Caco-2 (cell line): ENCODE measurements around the gene FBN2. TPM values are rescaled to one million over a fixed set of nuclear protein-coding genes. Genes with fewer than 3 reads are reported as not detected.
"Not testable (repeated sequence)": the region's sequence is repeated elsewhere in the genome, so short reads cannot be mapped to it uniquely, and the experiment has no call there.

Experiments used
- BruUV-seq: library from RNA; stranded (reverse); fragments of 400-500 nt; replicated peaks from 2 replicates; lab custom pipeline; 2021; lab: Mats Ljungman, UMichigan
- CTCF ChIA-PET: fragments of 300-600 bp; sonication (Branson Sonifier 250); formaldehyde crosslinking; loops from one replicate; lab custom pipeline; 2022; ENCODE audit warnings: antibody characterized with exemption; lab: Charles Lee
- POLR2A ChIA-PET: fragments of 300-600 bp; sonication (Branson Sonifier 250); formaldehyde crosslinking; loops from one replicate; lab custom pipeline; 2022; ENCODE audit warnings: antibody characterized with exemption; lab: Charles Lee
- DNase-seq, 2 experiments: peaks; one replicate each; pipeline versions ENCODE4 v3.0.0 to v3.0.0-alpha.2; 2020 to 2022
- H3K27me3 ChIP-seq: replicated peaks from 2 replicates; pipeline ENCODE4 v1.6.0; 2011; ENCODE audit warnings: low read length; ENCODE audit not compliant: control insufficient read depth, insufficient read depth
- H3K36me3 ChIP-seq: 2 replicates; pipeline ENCODE4 v1.5.1; 2011; ENCODE audit warnings: low read length; ENCODE audit not compliant: control insufficient read depth, insufficient read depth
- H3K4me1 ChIP-seq: fragments of 250-450 bp; sonication (Bioruptor Pico); 2 replicates; pipeline ENCODE4 v1.5.1; 2020; ENCODE audit warnings: mild to moderate bottlenecking
- H3K4me3 ChIP-seq: 2 replicates; pipeline ENCODE4 v1.5.1; 2011; ENCODE audit warnings: low read depth, mild to moderate bottlenecking, control low read depth, low read length
- H3K9me3 ChIP-seq: fragments of 250-450 bp; sonication (Bioruptor Pico); 2 replicates; pipeline ENCODE4 v1.5.1; 2020; ENCODE audit warnings: mild to moderate bottlenecking, moderate library complexity
- H3K27ac Mint-ChIP-seq: one replicate; pipeline ENCODE4 v1.8.0; 2022; ENCODE audit warnings: mixed read lengths; ENCODE audit not compliant: unreplicated experiment
- H3K27me3 Mint-ChIP-seq: one replicate; pipeline ENCODE4 v1.8.0; 2022; ENCODE audit warnings: mixed read lengths; ENCODE audit not compliant: insufficient read depth, unreplicated experiment
- H3K36me3 Mint-ChIP-seq: one replicate; pipeline ENCODE4 v1.8.0; 2022; ENCODE audit warnings: mild to moderate bottlenecking, mixed read lengths; ENCODE audit not compliant: insufficient read depth, unreplicated experiment
- H3K4me1 Mint-ChIP-seq: one replicate; pipeline ENCODE4 v1.8.0; 2022; ENCODE audit warnings: low read depth, mixed read lengths; ENCODE audit not compliant: unreplicated experiment
- H3K4me3 Mint-ChIP-seq: one replicate; pipeline ENCODE4 v1.8.0; 2022; ENCODE audit warnings: mild to moderate bottlenecking, moderate library complexity, mixed read lengths; ENCODE audit not compliant: unreplicated experiment
- H3K9me3 Mint-ChIP-seq: one replicate; pipeline ENCODE4 v1.8.0; 2022; ENCODE audit warnings: mixed read lengths; ENCODE audit not compliant: unreplicated experiment
- intact Hi-C: fragments of 100-400 bp; cut with micrococcal nuclease; formaldehyde crosslinking; loops from one replicate; pipeline ENCODE4 v1.10.0; 2022; ENCODE audit not compliant: unreplicated experiment
- total RNA-seq: library from RNA; stranded (reverse); gene quantifications from 2 replicates; pipeline ENCODE4 v1.2.3, GENCODE V29; 2022
- TF ChIP-seq, protein P1 (sequence below), 2 experiments: fragments of 200-600 bp in 1 of 2; IDR thresholded peaks; 1 replicate in 1 of 2; 2 replicates in 1 of 2; pipeline versions ENCODE4 v1.5.1 to v1.8.0; 2011 to 2022; ENCODE audit warnings: antibody characterized with exemption in 1 of 2, control low read depth in 1 of 2, inconsistent platforms in 1 of 2, low read depth in 1 of 2, low read length in 1 of 2, mild to moderate bottlenecking in 1 of 2, moderate library complexity in 1 of 2; ENCODE audit not compliant: insufficient read depth in 1 of 2, severe bottlenecking in 1 of 2, unreplicated experiment in 1 of 2

Gene FBN2
- total RNA-seq, 1 experiment from 2014 or later = 0.09 TPM

DNA sequence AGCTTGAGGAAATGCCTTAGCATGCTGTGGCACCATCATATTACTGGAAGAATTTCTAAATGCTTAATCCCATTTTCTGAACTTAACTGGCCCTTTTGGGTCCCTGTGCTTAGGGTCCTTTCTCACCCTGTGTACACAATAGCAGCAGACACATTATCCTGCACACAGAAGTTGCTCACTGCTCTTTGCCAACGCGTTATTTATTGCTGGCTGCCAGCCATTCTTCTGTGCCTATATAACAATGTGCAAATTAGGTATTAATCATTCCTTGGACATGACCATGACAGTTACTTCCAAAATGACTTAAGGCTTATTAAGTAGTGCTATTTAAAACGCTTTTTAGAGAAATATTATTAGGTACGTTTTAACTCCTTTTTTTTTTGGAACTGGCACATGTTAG, 134.7 kb downstream of the FBN2 start:
- Mint-ChIP-seq H3K27me3 (no peaks in the 10 kb centered on the region), H3K36me3 (no peaks in the 10 kb centered on the region), H3K4me3 (no peak overlapping the region), H3K9me3 (peaks cover 15% of the 10 kb centered on the region), H3K4me1 (no peaks in the 10 kb centered on the region), H3K27ac (no peak overlapping the region)
- TF ChIP-seq, protein P1, sequence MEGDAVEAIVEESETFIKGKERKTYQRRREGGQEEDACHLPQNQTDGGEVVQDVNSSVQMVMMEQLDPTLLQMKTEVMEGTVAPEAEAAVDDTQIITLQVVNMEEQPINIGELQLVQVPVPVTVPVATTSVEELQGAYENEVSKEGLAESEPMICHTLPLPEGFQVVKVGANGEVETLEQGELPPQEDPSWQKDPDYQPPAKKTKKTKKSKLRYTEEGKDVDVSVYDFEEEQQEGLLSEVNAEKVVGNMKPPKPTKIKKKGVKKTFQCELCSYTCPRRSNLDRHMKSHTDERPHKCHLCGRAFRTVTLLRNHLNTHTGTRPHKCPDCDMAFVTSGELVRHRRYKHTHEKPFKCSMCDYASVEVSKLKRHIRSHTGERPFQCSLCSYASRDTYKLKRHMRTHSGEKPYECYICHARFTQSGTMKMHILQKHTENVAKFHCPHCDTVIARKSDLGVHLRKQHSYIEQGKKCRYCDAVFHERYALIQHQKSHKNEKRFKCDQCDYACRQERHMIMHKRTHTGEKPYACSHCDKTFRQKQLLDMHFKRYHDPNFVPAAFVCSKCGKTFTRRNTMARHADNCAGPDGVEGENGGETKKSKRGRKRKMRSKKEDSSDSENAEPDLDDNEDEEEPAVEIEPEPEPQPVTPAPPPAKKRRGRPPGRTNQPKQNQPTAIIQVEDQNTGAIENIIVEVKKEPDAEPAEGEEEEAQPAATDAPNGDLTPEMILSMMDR (IDR thresholded peaks at IDR 0.05; ENCODE audit: insufficient read depth in 1 of 2, low read depth in 1 of 2, low read length in 1 of 2, severe bottlenecking in 1 of 2, unreplicated experiment in 1 of 2) = no peak
- no peaks in the 10 kb centered on the region for H3K9me3 ChIP-seq
- ChIA-PET POLR2A (no interaction called here), CTCF (no interaction called here)
- no TSS peak for BruUV-seq
- H3K4me1 ChIP-seq = no peaks in the 10 kb centered on the region
- H3K27me3 ChIP-seq = no peaks in the 10 kb centered on the region
- no peak overlapping the region for H3K4me3 ChIP-seq
- intact Hi-C loops = no loop called here
- H3K36me3 ChIP-seq = no peaks in the 10 kb centered on the region
- DNase-seq = no peak

DNA sequence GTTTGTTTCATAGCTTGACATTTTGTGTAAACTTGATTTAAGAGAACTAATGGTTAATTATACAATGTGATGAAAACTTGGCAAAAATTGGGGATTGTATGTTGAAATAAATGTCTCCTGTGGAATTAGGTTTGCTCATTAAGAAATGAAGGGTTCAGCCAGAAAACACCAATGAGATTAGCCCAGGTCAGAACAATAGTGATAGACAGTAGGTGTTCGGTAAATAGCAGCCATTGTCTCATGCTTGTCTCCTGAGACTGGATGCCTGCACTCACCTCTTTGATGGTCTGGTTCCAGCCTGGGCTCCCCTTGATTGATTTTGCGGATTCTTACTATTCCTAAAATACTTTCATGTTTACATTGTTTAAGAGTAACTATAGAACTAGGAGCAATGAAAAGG, 135.5 kb downstream of the FBN2 start:
- Mint-ChIP-seq H3K4me3 (no peak overlapping the region), H3K27ac (no peak overlapping the region)

DNA sequence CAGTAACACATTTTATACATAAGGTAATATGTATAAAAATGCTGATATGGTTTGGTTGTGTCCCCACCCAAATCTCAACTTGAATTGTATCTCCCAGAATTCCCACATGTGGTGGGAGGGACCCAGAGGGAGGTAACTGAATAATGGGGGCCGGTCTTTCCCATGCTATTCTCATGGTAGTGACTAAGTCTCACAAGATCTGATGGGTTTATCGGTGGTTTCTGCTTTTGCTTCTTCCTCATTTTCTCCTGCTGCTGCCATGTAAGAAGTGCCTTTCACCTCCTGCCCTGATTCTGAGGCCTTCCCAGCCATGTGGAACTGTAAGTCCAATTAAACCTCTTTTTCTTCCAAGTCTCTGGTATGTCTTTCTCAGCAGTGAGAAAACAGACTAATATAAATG, 137.3 kb downstream of the FBN2 start:
- H3K36me3 Mint-ChIP-seq, H3K4me1 ChIP-seq, H3K27ac Mint-ChIP-seq, DNase-seq, H3K4me3 ChIP-seq, intact Hi-C loops, H3K9me3 ChIP-seq, CTCF ChIA-PET, H3K36me3 ChIP-seq, POLR2A ChIA-PET, H3K4me1 Mint-ChIP-seq, H3K27me3 Mint-ChIP-seq, H3K27me3 ChIP-seq, BruUV-seq, H3K4me3 Mint-ChIP-seq: not testable (repeated sequence)
- H3K9me3 Mint-ChIP-seq = peaks cover 15% of the 10 kb centered on the region

More for the DNA sequence above, 135.5 kb downstream of the FBN2 start:
- DNase-seq = no peak
- Histone ChIP-seq H3K4me3 (no peak overlapping the region), H3K36me3 (no peaks in the 10 kb centered on the region), H3K27me3 (no peaks in the 10 kb centered on the region), H3K9me3 (no peaks in the 10 kb centered on the region), H3K4me1 (no peaks in the 10 kb centered on the region)
- H3K36me3 Mint-ChIP-seq = no peaks in the 10 kb centered on the region
- intact Hi-C loops = no loop called here
- ChIA-PET POLR2A (no interaction called here), CTCF (no interaction called here)
- TF ChIP-seq, protein P1 (IDR thresholded peaks at IDR 0.05; ENCODE audit: insufficient read depth in 1 of 2, low read depth in 1 of 2, low read length in 1 of 2, severe bottlenecking in 1 of 2, unreplicated experiment in 1 of 2) = no peak
- BruUV-seq = no TSS peak
- H3K27me3 Mint-ChIP-seq = no peaks in the 10 kb centered on the region
- H3K9me3 Mint-ChIP-seq = peaks cover 15% of the 10 kb centered on the region
- H3K4me1 Mint-ChIP-seq = no peaks in the 10 kb centered on the region

DNA sequence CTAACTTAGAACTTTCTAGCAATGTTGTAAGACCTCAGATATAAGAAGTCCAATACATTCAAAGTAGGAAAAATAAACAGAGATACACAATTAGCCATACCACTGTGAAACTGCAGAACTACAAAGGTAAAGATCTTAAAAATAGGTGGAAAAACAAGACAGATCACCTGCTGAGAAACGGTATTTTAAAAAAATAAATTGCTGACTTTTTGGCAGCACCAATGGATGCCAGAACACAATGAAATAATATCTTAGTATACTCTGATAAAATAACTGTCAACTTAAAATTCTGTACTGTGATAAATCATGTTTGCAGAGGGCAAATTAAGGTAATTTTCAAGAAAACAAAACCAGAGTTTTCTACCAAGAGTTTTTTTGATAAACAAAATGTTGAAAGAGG, 138.9 kb downstream of the FBN2 start:
- BruUV-seq = no TSS peak
- H3K27ac Mint-ChIP-seq = no peak overlapping the region

More for the DNA sequence above, 138.9 kb downstream of the FBN2 start:
- intact Hi-C loops = no loop called here
- H3K4me3 Mint-ChIP-seq = no peak overlapping the region
- no peaks in the 10 kb centered on the region for H3K36me3 ChIP-seq
- DNase-seq = no peak
- H3K36me3 Mint-ChIP-seq = no peaks in the 10 kb centered on the region
- no peaks in the 10 kb centered on the region for H3K27me3 ChIP-seq
- H3K4me1 Mint-ChIP-seq = no peaks in the 10 kb centered on the region
- TF ChIP-seq, protein P1 (IDR thresholded peaks at IDR 0.05; ENCODE audit: insufficient read depth in 1 of 2, low read depth in 1 of 2, low read length in 1 of 2, severe bottlenecking in 1 of 2, unreplicated experiment in 1 of 2) = no peak
- peaks cover 15% of the 10 kb centered on the region for H3K9me3 Mint-ChIP-seq
- no peaks in the 10 kb centered on the region for H3K27me3 Mint-ChIP-seq
- ChIA-PET CTCF (no interaction called here), POLR2A (no interaction called here)
- 0 out of 2 replicates have a peak, but pooled peaks cover 3% of the 10 kb centered on the region for H3K4me1 ChIP-seq
- no peak overlapping the region for H3K4me3 ChIP-seq
- no peaks in the 10 kb centered on the region for H3K9me3 ChIP-seq
